Lower leg skin (tissue), 3 donors: ENCODE results near the gene TMOD3.

Experiments used
- POLR2A ChIP-seq, 2 donors: fragments of 450-650 bp; IDR thresholded peaks; one replicate each; pipeline ENCODE4 v1.6.1; 2016 to 2017; ENCODE audit warnings: antibody characterized with exemption in 2 of 2, mild to moderate bottlenecking in 1 of 2, moderate library complexity in 1 of 2
- TF ChIP-seq, protein P1 (sequence below), 3 donors: fragments of 450-650 bp; IDR thresholded peaks; one replicate each; pipeline ENCODE4 v1.5.1; 2016; ENCODE audit warnings: antibody characterized with exemption in 3 of 3, mild to moderate bottlenecking in 3 of 3, moderate library complexity in 2 of 3

- TF ChIP-seq, protein P1, sequence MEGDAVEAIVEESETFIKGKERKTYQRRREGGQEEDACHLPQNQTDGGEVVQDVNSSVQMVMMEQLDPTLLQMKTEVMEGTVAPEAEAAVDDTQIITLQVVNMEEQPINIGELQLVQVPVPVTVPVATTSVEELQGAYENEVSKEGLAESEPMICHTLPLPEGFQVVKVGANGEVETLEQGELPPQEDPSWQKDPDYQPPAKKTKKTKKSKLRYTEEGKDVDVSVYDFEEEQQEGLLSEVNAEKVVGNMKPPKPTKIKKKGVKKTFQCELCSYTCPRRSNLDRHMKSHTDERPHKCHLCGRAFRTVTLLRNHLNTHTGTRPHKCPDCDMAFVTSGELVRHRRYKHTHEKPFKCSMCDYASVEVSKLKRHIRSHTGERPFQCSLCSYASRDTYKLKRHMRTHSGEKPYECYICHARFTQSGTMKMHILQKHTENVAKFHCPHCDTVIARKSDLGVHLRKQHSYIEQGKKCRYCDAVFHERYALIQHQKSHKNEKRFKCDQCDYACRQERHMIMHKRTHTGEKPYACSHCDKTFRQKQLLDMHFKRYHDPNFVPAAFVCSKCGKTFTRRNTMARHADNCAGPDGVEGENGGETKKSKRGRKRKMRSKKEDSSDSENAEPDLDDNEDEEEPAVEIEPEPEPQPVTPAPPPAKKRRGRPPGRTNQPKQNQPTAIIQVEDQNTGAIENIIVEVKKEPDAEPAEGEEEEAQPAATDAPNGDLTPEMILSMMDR (IDR thresholded peaks at IDR 0.05), result no peak
- no peak for TF ChIP-seq POLR2A (IDR thresholded peaks at IDR 0.05)
Observed at GRCh38 chr15:51816611-51817010, 12.8 kb upstream of the TMOD3 start.
